Stimulated activated naive CD4-positive, alpha-beta T cell (primary cell): ENCODE results near the gene C1QL2.

ENCODE experiments used
- DNase-seq, 6 experiments: peaks; one replicate each; lab custom pipeline; 2025; lab: John Stamatoyannopoulos, UW

C1QL2 gene

GRCh38 chr2:119158563-119159347 lies at the start of gene C1QL2:
Gene C1QL2 (minus strand): TSS chr2:119158751. CDS start chr2:119158269, 482 bp downstream.
- DNase-seq, result no peak

DNA sequence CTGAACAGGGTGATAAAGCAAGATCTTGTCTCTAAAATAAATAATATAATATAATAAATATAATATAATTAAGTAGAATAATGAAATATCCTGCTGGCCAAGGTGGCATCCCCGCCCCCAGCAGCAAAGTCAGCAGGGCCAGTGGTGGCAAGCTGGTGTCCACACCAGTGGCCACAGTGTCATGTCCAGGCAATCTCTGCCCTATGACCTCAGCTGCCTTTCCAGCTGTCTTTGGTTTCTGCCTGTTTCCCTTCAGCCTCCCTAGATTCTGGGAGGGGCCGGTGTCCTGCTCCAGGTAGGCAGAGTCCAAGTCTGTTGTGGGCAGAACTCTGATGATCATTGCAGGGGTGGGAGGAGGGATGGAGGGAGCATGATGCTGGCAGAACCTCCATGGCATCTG lies 48.9 kb upstream of the C1QL2 start:
- DNase-seq, result no peak

- DNase-seq, result no peak
Measured at GRCh38 chr2:119206201-119206600, 47.6 kb upstream of the C1QL2 start.

DNA sequence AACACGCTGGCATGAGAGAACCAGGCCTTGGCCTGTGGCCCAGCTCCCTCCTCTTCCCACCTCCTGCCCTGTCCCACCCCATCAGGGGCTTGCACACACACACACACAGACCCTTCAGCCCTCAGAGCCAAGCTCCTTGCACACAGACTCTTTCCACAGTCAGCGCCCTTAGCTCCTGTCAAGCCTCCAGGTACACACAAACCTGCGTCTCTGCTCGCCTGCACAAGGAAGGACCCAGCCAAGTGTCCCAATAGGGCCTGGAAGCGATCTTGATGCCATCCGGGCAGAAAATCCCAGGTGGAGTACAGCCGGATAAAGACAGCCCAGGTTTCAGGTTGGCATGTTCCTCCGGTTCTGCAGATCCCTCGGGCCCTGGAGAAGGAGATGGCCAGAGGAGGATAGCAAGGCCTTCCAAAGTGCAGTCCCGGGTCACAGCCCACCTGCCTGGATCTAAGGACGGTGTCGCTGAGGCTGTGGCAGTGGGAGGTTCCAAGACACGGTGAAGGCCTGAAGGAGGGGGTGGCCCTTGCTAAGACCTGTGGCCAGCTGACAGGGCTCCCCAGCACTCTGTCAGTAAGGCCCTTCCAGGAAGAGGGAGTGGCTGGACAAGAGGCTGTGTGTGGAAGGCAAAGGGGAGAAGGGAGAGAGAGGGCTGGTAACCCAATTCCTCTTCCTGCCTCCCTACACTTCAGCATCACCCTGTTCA lies 46.6 kb upstream of the C1QL2 start:
- no peak for DNase-seq

DNA sequence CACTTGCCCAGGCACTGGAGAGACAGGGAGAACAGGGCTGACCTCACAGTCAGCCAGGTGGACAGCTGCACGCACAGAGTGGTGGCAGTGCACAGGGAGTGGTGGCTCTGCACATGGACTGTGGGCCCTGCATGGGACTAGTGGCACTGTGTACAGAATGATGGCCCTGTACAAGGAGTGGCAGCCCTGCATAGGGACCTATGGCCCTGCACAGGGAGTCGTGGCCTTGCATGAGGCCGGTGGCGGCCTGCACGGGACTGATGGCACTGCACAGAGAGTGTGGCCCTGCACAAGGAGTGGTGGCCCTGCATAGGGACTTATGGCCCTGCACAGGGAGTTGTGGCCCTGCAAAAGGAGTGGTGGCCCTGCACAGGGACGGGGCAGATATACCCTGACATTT lies 46.0 kb upstream of the C1QL2 start:
- no peak for DNase-seq

- no peak for DNase-seq
Measured at GRCh38 chr2:119202610-119203310, 44.2 kb upstream of the C1QL2 start.

GRCh38 chr2:119201815-119202214 lies 43.3 kb upstream of the C1QL2 start:
- DNase-seq, result no peak

DNA sequence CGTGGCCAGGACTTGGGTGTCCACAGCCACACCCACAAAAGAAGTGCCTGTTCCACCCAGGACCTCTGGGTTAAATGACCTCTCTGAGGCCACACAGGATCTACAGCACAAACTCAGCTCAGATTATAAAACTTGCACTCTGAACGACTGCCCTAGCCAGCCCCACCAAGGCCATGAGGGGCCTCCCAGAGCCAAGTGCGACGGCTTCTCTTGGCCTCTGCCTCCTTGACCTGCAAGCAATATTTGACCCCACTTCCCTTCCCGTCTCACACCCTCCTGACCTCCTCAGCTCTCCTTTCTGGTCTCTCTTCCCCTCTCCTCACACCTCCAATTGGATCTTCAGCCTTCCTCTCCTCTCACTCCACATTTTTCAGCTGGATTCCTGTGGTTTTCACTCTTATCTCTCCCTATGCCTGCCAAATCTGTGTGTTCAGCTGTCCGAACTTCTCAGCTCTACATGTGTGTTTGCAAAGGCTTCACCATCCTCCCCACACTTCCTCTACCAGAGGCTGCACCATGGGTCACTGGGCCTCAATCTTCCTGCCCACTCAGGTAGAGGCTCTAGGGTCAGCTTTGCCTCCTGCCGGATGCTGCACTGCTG lies 39.8 kb upstream of the C1QL2 start:
- no peak for DNase-seq

DNA sequence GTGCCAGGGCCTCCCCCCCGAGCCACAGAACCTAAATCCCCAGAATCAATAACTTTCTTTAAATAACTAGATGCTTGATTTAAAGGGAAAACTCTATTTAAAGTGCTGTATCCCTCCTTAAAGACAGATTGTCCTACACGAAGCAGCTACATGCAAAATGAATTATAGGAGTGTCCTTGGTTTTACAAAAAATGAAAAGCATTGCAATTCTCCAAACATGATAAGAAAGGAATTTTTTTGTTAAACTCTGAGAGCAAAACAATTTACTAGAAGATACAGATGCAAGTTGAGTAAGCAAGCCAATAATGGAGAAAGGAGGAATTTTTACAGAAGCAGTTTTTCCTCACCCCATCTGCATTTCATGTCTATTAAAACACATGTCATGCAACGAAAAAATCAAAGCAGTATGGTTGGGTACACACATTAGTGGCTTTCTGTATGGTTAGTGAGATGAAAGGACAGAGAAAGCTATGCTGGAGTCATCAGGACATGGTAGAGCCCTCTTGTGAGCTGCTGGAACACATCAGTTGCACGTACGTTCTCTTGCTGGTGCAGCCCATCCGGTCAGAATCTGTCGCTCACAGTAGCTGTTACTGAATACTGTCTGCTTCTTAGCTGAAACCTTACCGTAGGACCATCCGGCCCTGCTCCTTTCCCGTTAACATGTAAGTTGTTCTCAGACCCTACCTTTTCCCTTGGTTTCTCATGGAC lies 39.1 kb upstream of the C1QL2 start:
- DNase-seq, result no peak

- DNase-seq, result no peak
Measured at GRCh38 chr2:119197126-119197405, 38.5 kb upstream of the C1QL2 start.

GRCh38 chr2:119196301-119197125 lies 38.0 kb upstream of the C1QL2 start:
- DNase-seq, result no peak

GRCh38 chr2:119195887-119196286 lies 37.3 kb upstream of the C1QL2 start:
- DNase-seq, result no peak

DNA sequence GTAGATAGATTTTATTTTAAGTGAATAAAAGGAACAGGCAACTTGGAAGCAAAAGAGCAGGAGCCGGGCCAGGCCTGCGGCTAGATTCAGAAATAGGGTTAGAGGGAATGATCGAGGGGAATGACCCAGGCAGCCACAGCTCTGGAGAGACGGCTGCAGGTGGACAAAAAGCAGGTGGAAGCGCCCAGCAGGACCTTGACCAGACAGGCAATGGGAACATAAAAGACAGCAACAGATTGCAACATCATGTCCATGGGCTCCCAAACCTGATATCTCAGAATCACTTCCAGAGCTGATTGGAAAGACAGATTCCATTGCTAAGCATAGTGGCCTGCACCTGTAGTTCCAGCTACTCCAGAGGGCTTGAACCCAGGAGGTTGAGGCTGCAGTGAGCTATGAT lies 36.5 kb upstream of the C1QL2 start:
- no peak for DNase-seq

DNA sequence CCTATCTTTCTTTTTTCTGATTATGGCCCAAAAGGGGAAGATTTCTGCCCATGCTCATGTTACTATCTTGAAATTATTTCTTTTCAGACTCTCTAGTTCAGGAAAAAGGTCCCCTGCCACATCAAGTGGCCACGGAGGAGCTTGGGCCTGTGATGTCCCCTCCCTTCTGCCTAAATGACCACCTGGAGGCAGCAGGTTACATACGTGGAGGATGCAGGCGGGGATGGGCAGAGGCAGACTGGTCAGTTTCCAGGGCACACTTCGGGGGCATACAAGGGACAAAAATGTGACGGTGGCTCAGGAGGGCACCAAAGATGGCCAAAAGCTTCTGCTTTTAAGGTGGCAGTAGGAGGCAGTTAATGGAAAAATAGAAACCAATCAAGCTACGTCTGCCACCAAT lies 34.3 kb upstream of the C1QL2 start:
- DNase-seq, result no peak

- no peak for DNase-seq
Measured at GRCh38 chr2:119190321-119191111, 32.0 kb upstream of the C1QL2 start.

DNA sequence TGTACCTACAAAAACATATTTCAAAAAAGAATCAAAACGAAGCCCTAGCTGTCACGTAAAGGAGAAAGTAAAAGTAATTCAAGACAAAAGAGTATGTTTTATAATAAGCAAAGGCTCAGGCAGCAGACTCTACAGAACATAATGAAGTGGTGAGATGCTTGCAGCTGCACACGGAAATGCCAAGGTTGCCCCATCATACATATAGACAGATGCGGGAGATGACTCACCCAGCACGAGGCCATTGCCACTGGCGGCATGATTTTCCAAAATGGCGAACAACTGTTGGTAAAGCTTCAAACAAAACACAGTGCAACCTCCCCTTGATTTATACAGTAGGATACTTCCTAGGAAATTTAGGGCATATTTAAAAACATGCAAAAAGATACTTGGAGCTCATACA lies 26.0 kb upstream of the C1QL2 start:
- DNase-seq, result no peak

GRCh38 chr2:119181791-119182445 lies 23.4 kb upstream of the C1QL2 start:
- DNase-seq, result no peak

GRCh38 chr2:119181391-119181790 lies 22.8 kb upstream of the C1QL2 start:
- no peak for DNase-seq

DNA sequence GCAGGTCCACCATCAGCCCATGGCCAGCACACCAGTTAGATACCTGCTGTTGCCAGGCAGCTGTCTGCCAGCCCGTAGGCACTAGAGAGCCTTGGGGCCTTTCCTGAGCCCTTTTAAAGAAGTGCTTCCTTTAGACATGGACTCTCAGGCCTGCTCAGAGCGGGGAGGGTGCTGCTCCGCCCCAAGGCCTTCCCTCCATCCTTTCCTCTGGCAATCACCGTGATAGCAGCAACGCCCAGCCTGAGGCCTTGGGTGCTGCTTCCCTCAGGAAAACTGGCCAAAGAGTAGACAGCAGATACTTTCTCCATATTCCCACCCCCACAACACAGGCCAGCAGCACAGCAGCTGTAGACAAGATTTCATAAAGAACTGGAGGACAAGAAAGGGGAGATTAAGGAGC lies 22.3 kb upstream of the C1QL2 start:
- no peak for DNase-seq

GRCh38 chr2:119179991-119180390 lies 21.4 kb upstream of the C1QL2 start:
- no peak for DNase-seq
